K562 (cell line): ENCODE data around the gene KCNK6. TPM values are rescaled to one million over a fixed set of nuclear protein-coding genes. Genes with fewer than 3 reads are reported as not detected.

Experiments used
- ATAC-seq: fragments of 200-7000 bp; cut with Tn5 transposase; 3 replicates; pipeline ENCODE4 v1.9.1; 2020; ENCODE audit warnings: moderate library complexity
- BruUV-seq: library from RNA; stranded (reverse); fragments of 400-500 nt; replicated peaks from 2 replicates; lab custom pipeline; 2021; lab: Mats Ljungman, UMichigan
- CTCF ChIA-PET: fragments of 300-600 bp; formaldehyde crosslinking; extraction: SDS; loops from one replicate; lab custom pipeline; 2021; ENCODE audit warnings: low intra/inter-chr PET ratio; lab: Yijun Ruan, JAX
- POLR2A ChIA-PET: fragments of 300-600, 350-650 bp; sonication (Branson Sonifier 250); formaldehyde crosslinking; extraction: SDS; loops from one replicate; lab custom pipeline; 2021; ENCODE audit warnings: antibody characterized with exemption, inconsistent platforms; lab: Yijun Ruan, JAX
- DNase-seq, 4 experiments: peaks; one replicate each; pipeline versions ENCODE4 v3.0.0 to v3.0.0-alpha.2; 2011 to 2018; ENCODE audit warnings: low spot score in 3 of 4, mixed read lengths in 3 of 4; ENCODE audit errors: extremely low read depth in 1 of 4
- FAIRE-seq: peaks from 2 replicates; lab custom pipeline; 2011; peaks lifted over from hg19 to GRCh38; lab: Jason Lieb, UNC
- H2AFZ ChIP-seq: 2 replicates; pipeline ENCODE4 v1.6.0; 2011; ENCODE audit warnings: low read depth, low read length, control low read depth, inconsistent platforms
- H3K27ac ChIP-seq: fragments of 200-600 bp; 3 replicates; pipeline ENCODE4 v1.8.0; 2011; ENCODE audit warnings: low read depth, mild to moderate bottlenecking, control low read depth, inconsistent platforms, low read length, moderate library complexity, mixed read lengths; ENCODE audit errors: extremely low read depth
- H3K27me3 ChIP-seq, 2 experiments: fragments of 300-600 bp in 1 of 2; 2 replicates in 1 of 2; 3 replicates in 1 of 2; pipeline versions ENCODE4 v1.6.0 to v1.8.0; 2011; ENCODE audit warnings: inconsistent platforms in 2 of 2, low read length in 2 of 2, mild to moderate bottlenecking in 1 of 2, mixed read lengths in 1 of 2, moderate library complexity in 1 of 2; ENCODE audit not compliant: control insufficient read depth in 2 of 2, insufficient read depth in 2 of 2
- H3K36me3 ChIP-seq: fragments of 300-600 bp; 3 replicates; pipeline ENCODE4 v1.8.0; 2011; ENCODE audit warnings: mild to moderate bottlenecking, low read length, inconsistent platforms; ENCODE audit not compliant: control insufficient read depth, insufficient read depth
- H3K4me1 ChIP-seq, 2 experiments: fragments of 200-600 bp in 1 of 2; replicated peaks in 1 of 2; 2 replicates in 1 of 2; 3 replicates in 1 of 2; pipeline versions ENCODE4 v1.5.1 to v1.8.0; 2011; ENCODE audit warnings: inconsistent platforms in 2 of 2, low read length in 2 of 2, mild to moderate bottlenecking in 1 of 2, mixed read lengths in 1 of 2, moderate library complexity in 1 of 2; ENCODE audit not compliant: control insufficient read depth in 2 of 2, insufficient read depth in 2 of 2
- H3K4me2 ChIP-seq: 2 replicates; pipeline ENCODE4 v1.6.1; 2011; ENCODE audit warnings: low read length, control low read depth, inconsistent platforms, mixed read lengths; ENCODE audit not compliant: insufficient read depth
- H3K4me3 ChIP-seq: fragments of 200-600 bp; sonication (generic), shearing (Covaris generic); 2 replicates; pipeline ENCODE4 v1.5.1; 2016; ENCODE audit warnings: control low read depth, inconsistent platforms
- H3K79me2 ChIP-seq: fragments of 200-600 bp; 3 replicates; pipeline ENCODE4 v1.8.0; 2011; ENCODE audit warnings: low read length, inconsistent platforms; ENCODE audit not compliant: control insufficient read depth, insufficient read depth
- H3K9ac ChIP-seq, 2 experiments: 2 replicates each; pipeline versions ENCODE4 v1.6.0 to v1.6.1; 2011; ENCODE audit warnings: low read depth in 2 of 2, low read length in 2 of 2, control low read depth in 1 of 2, inconsistent platforms in 1 of 2, mild to moderate bottlenecking in 1 of 2, mixed read lengths in 1 of 2; ENCODE audit not compliant: insufficient read depth in 1 of 2
- H3K9me1 ChIP-seq: one replicate; pipeline ENCODE4 v1.6.0; 2011; ENCODE audit warnings: inconsistent platforms, mild to moderate bottlenecking, low read length, moderate library complexity; ENCODE audit not compliant: control insufficient read depth, insufficient read depth
- H3K9me3 ChIP-seq: replicated peaks from 2 replicates; pipeline ENCODE4 v1.5.1; 2011; ENCODE audit warnings: low read depth, low read length, inconsistent platforms; ENCODE audit not compliant: control insufficient read depth, insufficient read depth
- H4K20me1 ChIP-seq: replicated peaks from 2 replicates; pipeline ENCODE4 v1.6.1; 2011; ENCODE audit warnings: low read length, inconsistent platforms, mixed read lengths; ENCODE audit not compliant: control insufficient read depth, insufficient read depth
- ARHGAP35 ChIP-seq: fragments of 450-650 bp; IDR thresholded peaks from 2 replicates; pipeline ENCODE4 v1.6.1; 2018; ENCODE audit not compliant: partially characterized antibody
- CGGBP1 ChIP-seq: fragments of 250-450 bp; sonication (Bioruptor Pico); IDR thresholded peaks from 2 replicates; pipeline ENCODE4 v1.9.0; 2021; ENCODE audit warnings: mild to moderate bottlenecking
- HDAC2 ChIP-seq: fragments of 450-650 bp; IDR thresholded peaks from 2 replicates; pipeline ENCODE4 v1.6.1; 2016; ENCODE audit warnings: mild to moderate bottlenecking
- KHSRP ChIP-seq: fragments of 450-650 bp; IDR thresholded peaks from 2 replicates; pipeline ENCODE4 v1.6.1; 2017
- LARP7 ChIP-seq: fragments of 450-650 bp; IDR thresholded peaks from 2 replicates; pipeline ENCODE4 v1.6.1; 2016
- POLR2G ChIP-seq: fragments of 200-400 bp; formaldehyde crosslinking; IDR thresholded peaks from 2 replicates; pipeline ENCODE4 v1.6.1; 2017; ENCODE audit warnings: low read depth, mild to moderate bottlenecking, antibody characterized with exemption, low read length, moderate library complexity
- PTRF ChIP-seq: fragments of 450-650 bp; IDR thresholded peaks from 2 replicates; pipeline ENCODE4 v1.6.1; 2016; ENCODE audit warnings: mild to moderate bottlenecking, missing genetic modification characterization, missing compliant biosample characterization
- RCOR1 ChIP-seq, 2 experiments: IDR thresholded peaks; 2 replicates each; pipeline ENCODE4 v1.6.1; 2012; ENCODE audit warnings: low read depth in 2 of 2, low read length in 2 of 2, borderline replicate concordance in 1 of 2, improper control_type of control experiment in 1 of 2
- SMAD2 ChIP-seq: fragments of 150-350 bp; IDR thresholded peaks from 2 replicates; pipeline ENCODE4 v1.6.1; 2014; ENCODE audit warnings: low read depth, mild to moderate bottlenecking, low read length
- TCF7L2 ChIP-seq: fragments of 150-350 bp; IDR thresholded peaks from 2 replicates; pipeline ENCODE4 v1.6.1; 2016; ENCODE audit warnings: low read depth, mild to moderate bottlenecking, low read length, moderate library complexity
- ZBTB1 ChIP-seq: sonication (generic); formaldehyde crosslinking; IDR thresholded peaks from 2 replicates; pipeline ENCODE4 v1.8.1; 2023; ENCODE audit warnings: missing genetic modification reagents, low read depth, mild to moderate bottlenecking, borderline replicate concordance
- ZFP36 ChIP-seq: fragments of 150-350 bp; IDR thresholded peaks from 2 replicates; pipeline ENCODE4 v1.6.1; 2018; ENCODE audit warnings: low read length, low read depth; ENCODE audit not compliant: partially characterized antibody
- ZNF77 ChIP-seq: fragments of 250-450 bp; sonication (Bioruptor Pico); IDR thresholded peaks from 2 replicates; pipeline ENCODE4 v1.5.0; 2020
- WGBS: fragments of 100-300 bp; shearing (Covaris generic); methylation state at CpG from one replicate; pipeline ENCODE4 v1.1.6; 2016; ENCODE audit warnings: low coverage, mixed read lengths; ENCODE audit not compliant: insufficient coverage; ENCODE audit errors: missing lambda C conversion rate; 5-methylcytosine and 5-hydroxymethylcytosine counted together
- in situ Hi-C: fragments of 300-500 bp; cut with MboI; formaldehyde crosslinking; loops from 4 replicates; pipeline ENCODE4 v1.15.0; 2018; ENCODE audit warnings: inconsistent platforms, mixed read lengths
- intact Hi-C: fragments of 100-400 bp; cut with micrococcal nuclease; formaldehyde crosslinking; loops from 2 replicates; pipeline ENCODE4 v1.14.2; 2022
- polyA plus RNA-seq, 8 experiments: library from polyadenylated mRNA; depleted of rRNA in 4 of 8; stranded (reverse) in 5 of 8; unstranded in 3 of 8; fragments of >200 nt; fragmentation: Nextera tagmentation in 2 of 8; fragmentation: Illumina TruSeq in 1 of 8; extraction: Ambion mirVana in 2 of 8; extraction: Trizol in 1 of 8; gene quantifications; 2 replicates each; pipeline versions ENCODE4 v1.2.1 to v1.2.3, GENCODE V29; 2011 to 2014; ENCODE audit warnings: inconsistent platforms in 1 of 8, missing spikeins in 1 of 8
- total RNA-seq, 7 experiments: library from RNA; depleted of rRNA in 6 of 7; stranded (reverse); fragments of >200 nt in 6 of 7; fragmentation: Illumina TruSeq in 2 of 7; extraction: Trizol in 2 of 7; gene quantifications; 2 replicates each; pipeline versions ENCODE4 v1.2.1 to v1.2.3, GENCODE V29; 2011 to 2021; ENCODE audit warnings: low replicate concordance in 1 of 7

KCNK6 gene
- total and polyA plus RNA-seq, 9 of the 15 experiments (the other 6 are each of a cell fraction or from before 2014, with no cell fraction given), result 0.05 to 0.42 (median 0.15) TPM

GRCh38 chr19:38308006-38308766 lies 11.5 kb upstream of the KCNK6 start (continued):
- no peak for TF ChIP-seq RCOR1 (IDR thresholded peaks at IDR 0.05; ENCODE audit: borderline replicate concordance in 1 of 2, low read depth in 2 of 2, low read length in 2 of 2)
- TF ChIP-seq ARHGAP35, result no peak
- TF ChIP-seq HDAC2, result no peak
- no peak for TF ChIP-seq PTRF (tag)
- TF ChIP-seq ZBTB1 (CRISPR knock-in tag), result no peak
- TF ChIP-seq KHSRP, result no peak
- TF ChIP-seq SMAD2, result no peak
- no peak for TF ChIP-seq TCF7L2
- no peak for TF ChIP-seq LARP7
- peak; percentile 71 for TF ChIP-seq ZFP36
- no peak for TF ChIP-seq ZNF77 (CRISPR knock-in tag)

- 88% methylated on average over 22 of the region's 24 CpGs for WGBS
- TF ChIP-seq POLR2G, result peak; percentile 29; the same call in 1 of the 2 replicates
- TF ChIP-seq CGGBP1 (CRISPR knock-in tag), result no peak
- Histone ChIP-seq H3K9me1 (peaks cover 5% of the 10 kb centered on the region), H2AFZ (no peak overlapping the region), H3K36me3 (peaks cover 83% of the 10 kb centered on the region), H3K9me3 (no peaks in the 10 kb centered on the region), H3K4me1 (peaks cover 27 to 59% of the 10 kb centered on the region in 2 experiments), H3K4me3 (no peak overlapping the region), H3K4me2 (no peak overlapping the region), H3K9ac (peak overlapping the region in 1 of 2 experiments; percentile 61; a peak in 2 of 4 replicates), H3K79me2 (peaks cover 53% of the 10 kb centered on the region), H4K20me1 (peaks cover 5% of the 10 kb centered on the region; the same call in 1 of the 2 replicates), H3K27ac (no peak overlapping the region), H3K27me3 (no peaks in the 10 kb centered on the region)
- FAIRE-seq, result no peak
- no peak for DNase-seq
- intact Hi-C loops (no loop called here), in situ Hi-C loops (no loop called here)
- TSS peak; percentile 3 for BruUV-seq
- no peak for ATAC-seq
- POLR2A ChIA-PET, result no interaction called here
- CTCF ChIA-PET, result no interaction called here
Measured at GRCh38 chr19:38308926-38309614, 10.6 kb upstream of the KCNK6 start.
